SK-N-SH treated with all-trans-retinoic acid at 6 μM for 48 hours (cell line): ENCODE data around the gene TAPBP.

ENCODE experiments used
- ATAC-seq: fragments of 200-7000 bp; cut with Tn5 transposase; 3 replicates; pipeline ENCODE4 v1.9.1; 2020; ENCODE audit warnings: mild to moderate bottlenecking, moderate library complexity
- ARNTL ChIP-seq: fragments of 450-650 bp; formaldehyde crosslinking; IDR thresholded peaks from 2 replicates; pipeline ENCODE4 v1.5.0; 2020; ENCODE audit warnings: low read depth, mild to moderate bottlenecking, moderate library complexity, borderline replicate concordance
- BACH2 ChIP-seq: fragments of 250-450 bp; sonication (Bioruptor Pico); IDR thresholded peaks from 2 replicates; pipeline ENCODE4 v1.9.0; 2021; ENCODE audit warnings: mild to moderate bottlenecking, borderline replicate concordance
- CSDC2 ChIP-seq: fragments of 250-450 bp; sonication (Bioruptor Pico); IDR thresholded peaks from 2 replicates; pipeline ENCODE4 v1.5.0; 2020; ENCODE audit warnings: mild to moderate bottlenecking, moderate library complexity
- ESRRG ChIP-seq: fragments of 250-450 bp; sonication (Bioruptor Pico); IDR thresholded peaks from 2 replicates; pipeline ENCODE4 v1.6.1; 2021; ENCODE audit warnings: mild to moderate bottlenecking
- GLIS3 ChIP-seq: fragments of 250-450 bp; sonication (Bioruptor Pico); IDR thresholded peaks from 2 replicates; pipeline ENCODE4 v1.5.0; 2020; ENCODE audit warnings: mild to moderate bottlenecking, moderate library complexity
- ISL1 ChIP-seq: fragments of 250-450 bp; sonication (Bioruptor Pico); IDR thresholded peaks from 2 replicates; pipeline ENCODE4 v2.1.2; 2022; ENCODE audit warnings: mild to moderate bottlenecking, moderate library complexity
- OSR1 ChIP-seq: fragments of 250-450 bp; sonication (Bioruptor Pico); IDR thresholded peaks from 2 replicates; pipeline ENCODE4 v1.8.0; 2022; ENCODE audit warnings: moderate library complexity, mild to moderate bottlenecking, inconsistent platforms
- PPARA ChIP-seq: fragments of 250-450 bp; sonication (Bioruptor Pico); IDR thresholded peaks from 2 replicates; pipeline ENCODE4 v1.5.0; 2020; ENCODE audit warnings: mild to moderate bottlenecking, borderline replicate concordance
- RARB ChIP-seq: fragments of 250-450 bp; sonication (Bioruptor Pico); IDR thresholded peaks from 2 replicates; pipeline ENCODE4 v1.8.0; 2021; ENCODE audit warnings: mild to moderate bottlenecking, moderate library complexity
- SNAI2 ChIP-seq: fragments of 250-450 bp; sonication (Bioruptor Pico); IDR thresholded peaks from 2 replicates; pipeline ENCODE4 v1.5.0; 2020; ENCODE audit warnings: mild to moderate bottlenecking, moderate library complexity
- TOX ChIP-seq: fragments of 250-450 bp; sonication (Bioruptor Pico); IDR thresholded peaks from 2 replicates; pipeline ENCODE4 v1.8.0; 2021; ENCODE audit warnings: mild to moderate bottlenecking, moderate library complexity, borderline replicate concordance
- ZC3H10 ChIP-seq: fragments of 250-450 bp; sonication (Bioruptor Pico); IDR thresholded peaks from 2 replicates; pipeline ENCODE4 v1.5.1; 2021; ENCODE audit warnings: mild to moderate bottlenecking, moderate library complexity
- ZFP3 ChIP-seq: fragments of 250-450 bp; sonication (Bioruptor Pico); IDR thresholded peaks from 2 replicates; pipeline ENCODE4 v1.5.0; 2020; ENCODE audit warnings: mild to moderate bottlenecking, moderate library complexity
- ZFP30 ChIP-seq: fragments of 450-650 bp; formaldehyde crosslinking; IDR thresholded peaks from 2 replicates; pipeline ENCODE4 v1.5.0; 2022; ENCODE audit warnings: mild to moderate bottlenecking, moderate library complexity
- ZNF565 ChIP-seq: fragments of 450-650 bp; formaldehyde crosslinking; conservative IDR thresholded peaks from 2 replicates; pipeline ENCODE4 v1.5.0; 2020; ENCODE audit warnings: low read depth, mild to moderate bottlenecking, moderate library complexity
- ZNF70 ChIP-seq: fragments of 450-650 bp; formaldehyde crosslinking; IDR thresholded peaks from 2 replicates; pipeline ENCODE4 v1.5.0; 2020; ENCODE audit warnings: mild to moderate bottlenecking, moderate library complexity
- ZNF8 ChIP-seq: fragments of 450-650 bp; formaldehyde crosslinking; IDR thresholded peaks from 2 replicates; pipeline ENCODE4 v1.5.0; 2020; ENCODE audit warnings: mild to moderate bottlenecking, moderate library complexity
- TF ChIP-seq, protein P1 (sequence below): fragments of 250-450 bp; sonication (Bioruptor Pico); IDR thresholded peaks from 2 replicates; pipeline ENCODE4 v1.5.1; 2021; ENCODE audit warnings: mild to moderate bottlenecking, moderate library complexity
- TF ChIP-seq, protein P2 (sequence below): fragments of 250-450 bp; sonication (Bioruptor Pico); IDR thresholded peaks from 2 replicates; pipeline ENCODE4 v1.5.0; 2020; ENCODE audit warnings: mild to moderate bottlenecking, moderate library complexity
- TF ChIP-seq, protein P3 (sequence below): fragments of 250-450 bp; sonication (Bioruptor Pico); IDR thresholded peaks from 2 replicates; pipeline ENCODE4 v1.5.1; 2020; ENCODE audit warnings: low read depth, mild to moderate bottlenecking, moderate library complexity
- TF ChIP-seq, protein P4 (sequence below): fragments of 250-450 bp; sonication (Bioruptor Pico); IDR thresholded peaks from 2 replicates; pipeline ENCODE4 v1.8.0; 2020; ENCODE audit warnings: mild to moderate bottlenecking, moderate library complexity, borderline replicate concordance
- TF ChIP-seq, protein P5 (sequence below): fragments of 250-450 bp; sonication (Bioruptor Pico); IDR thresholded peaks from 2 replicates; pipeline ENCODE4 v1.8.0; 2021; ENCODE audit warnings: low read depth, mild to moderate bottlenecking, moderate library complexity, borderline replicate concordance

TAPBP gene

DNA sequence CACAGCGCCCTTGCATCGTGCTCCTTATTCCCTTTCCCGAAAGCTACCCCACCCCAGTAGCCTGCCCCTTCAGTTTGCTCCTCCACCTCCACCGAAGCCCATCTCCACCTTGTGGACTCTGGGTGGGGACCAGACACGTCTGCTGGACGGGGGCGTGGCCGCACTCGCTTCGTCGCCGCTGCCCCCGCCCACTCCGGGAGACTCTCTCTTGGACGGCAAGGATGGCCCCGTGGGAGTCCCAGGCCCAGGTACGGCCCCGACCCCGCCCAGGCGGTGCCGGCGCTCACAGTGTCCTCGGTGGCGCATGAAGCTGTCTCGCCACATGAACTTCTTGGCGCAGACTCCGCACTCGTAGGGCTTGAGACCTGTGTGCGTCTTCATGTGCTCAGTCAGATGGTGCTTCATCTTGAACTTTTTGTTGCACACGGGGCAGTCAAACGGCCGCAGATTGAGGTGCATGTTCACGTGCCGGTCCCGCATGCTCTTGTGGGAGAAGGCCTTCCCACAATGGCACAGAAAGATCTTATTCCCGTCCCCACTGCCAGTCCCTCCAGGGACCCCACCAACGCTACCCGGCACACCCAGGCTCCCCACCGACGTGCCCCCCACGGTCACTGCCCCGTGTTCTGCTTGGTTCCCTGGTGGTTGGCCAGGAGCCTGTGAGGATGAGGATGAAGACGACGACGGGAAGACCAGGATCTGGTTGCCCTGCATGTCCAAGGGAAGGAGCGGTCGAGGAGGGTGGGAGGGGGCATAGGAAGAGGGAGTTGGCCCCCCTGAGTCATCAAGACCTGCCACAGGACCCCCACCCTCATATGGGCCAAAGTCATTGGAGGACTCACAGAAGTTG is 1.3 kb upstream of the TAPBP start:
- TF ChIP-seq RARB (CRISPR knock-in tag) (no peak), ZFP30 (CRISPR knock-in tag) (no peak), ESRRG (no peak), OSR1 (no peak), ZNF8 (no peak), GLIS3 (CRISPR knock-in tag) (no peak), SNAI2 (CRISPR knock-in tag) (no peak), ZNF70 (CRISPR knock-in tag) (no peak), CSDC2 (CRISPR knock-in tag) (no peak), TOX (CRISPR knock-in tag) (no peak), PPARA (CRISPR knock-in tag) (no peak), ARNTL (CRISPR knock-in tag) (no peak), ZFP3 (CRISPR knock-in tag) (no peak), BACH2 (CRISPR knock-in tag) (no peak), ZC3H10 (CRISPR knock-in tag) (no peak)
- TF ChIP-seq, protein P1, sequence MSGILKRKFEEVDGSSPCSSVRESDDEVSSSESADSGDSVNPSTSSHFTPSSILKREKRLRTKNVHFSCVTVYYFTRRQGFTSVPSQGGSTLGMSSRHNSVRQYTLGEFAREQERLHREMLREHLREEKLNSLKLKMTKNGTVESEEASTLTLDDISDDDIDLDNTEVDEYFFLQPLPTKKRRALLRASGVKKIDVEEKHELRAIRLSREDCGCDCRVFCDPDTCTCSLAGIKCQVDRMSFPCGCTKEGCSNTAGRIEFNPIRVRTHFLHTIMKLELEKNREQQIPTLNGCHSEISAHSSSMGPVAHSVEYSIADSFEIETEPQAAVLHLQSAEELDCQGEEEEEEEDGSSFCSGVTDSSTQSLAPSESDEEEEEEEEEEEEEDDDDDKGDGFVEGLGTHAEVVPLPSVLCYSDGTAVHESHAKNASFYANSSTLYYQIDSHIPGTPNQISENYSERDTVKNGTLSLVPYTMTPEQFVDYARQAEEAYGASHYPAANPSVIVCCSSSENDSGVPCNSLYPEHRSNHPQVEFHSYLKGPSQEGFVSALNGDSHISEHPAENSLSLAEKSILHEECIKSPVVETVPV (CRISPR knock-in tag) = no peak
- TF ChIP-seq, protein P2, sequence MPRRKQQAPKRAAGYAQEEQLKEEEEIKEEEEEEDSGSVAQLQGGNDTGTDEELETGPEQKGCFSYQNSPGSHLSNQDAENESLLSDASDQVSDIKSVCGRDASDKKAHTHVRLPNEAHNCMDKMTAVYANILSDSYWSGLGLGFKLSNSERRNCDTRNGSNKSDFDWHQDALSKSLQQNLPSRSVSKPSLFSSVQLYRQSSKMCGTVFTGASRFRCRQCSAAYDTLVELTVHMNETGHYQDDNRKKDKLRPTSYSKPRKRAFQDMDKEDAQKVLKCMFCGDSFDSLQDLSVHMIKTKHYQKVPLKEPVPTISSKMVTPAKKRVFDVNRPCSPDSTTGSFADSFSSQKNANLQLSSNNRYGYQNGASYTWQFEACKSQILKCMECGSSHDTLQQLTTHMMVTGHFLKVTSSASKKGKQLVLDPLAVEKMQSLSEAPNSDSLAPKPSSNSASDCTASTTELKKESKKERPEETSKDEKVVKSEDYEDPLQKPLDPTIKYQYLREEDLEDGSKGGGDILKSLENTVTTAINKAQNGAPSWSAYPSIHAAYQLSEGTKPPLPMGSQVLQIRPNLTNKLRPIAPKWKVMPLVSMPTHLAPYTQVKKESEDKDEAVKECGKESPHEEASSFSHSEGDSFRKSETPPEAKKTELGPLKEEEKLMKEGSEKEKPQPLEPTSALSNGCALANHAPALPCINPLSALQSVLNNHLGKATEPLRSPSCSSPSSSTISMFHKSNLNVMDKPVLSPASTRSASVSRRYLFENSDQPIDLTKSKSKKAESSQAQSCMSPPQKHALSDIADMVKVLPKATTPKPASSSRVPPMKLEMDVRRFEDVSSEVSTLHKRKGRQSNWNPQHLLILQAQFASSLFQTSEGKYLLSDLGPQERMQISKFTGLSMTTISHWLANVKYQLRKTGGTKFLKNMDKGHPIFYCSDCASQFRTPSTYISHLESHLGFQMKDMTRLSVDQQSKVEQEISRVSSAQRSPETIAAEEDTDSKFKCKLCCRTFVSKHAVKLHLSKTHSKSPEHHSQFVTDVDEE (CRISPR knock-in tag) = no peak
- TF ChIP-seq, protein P3, sequence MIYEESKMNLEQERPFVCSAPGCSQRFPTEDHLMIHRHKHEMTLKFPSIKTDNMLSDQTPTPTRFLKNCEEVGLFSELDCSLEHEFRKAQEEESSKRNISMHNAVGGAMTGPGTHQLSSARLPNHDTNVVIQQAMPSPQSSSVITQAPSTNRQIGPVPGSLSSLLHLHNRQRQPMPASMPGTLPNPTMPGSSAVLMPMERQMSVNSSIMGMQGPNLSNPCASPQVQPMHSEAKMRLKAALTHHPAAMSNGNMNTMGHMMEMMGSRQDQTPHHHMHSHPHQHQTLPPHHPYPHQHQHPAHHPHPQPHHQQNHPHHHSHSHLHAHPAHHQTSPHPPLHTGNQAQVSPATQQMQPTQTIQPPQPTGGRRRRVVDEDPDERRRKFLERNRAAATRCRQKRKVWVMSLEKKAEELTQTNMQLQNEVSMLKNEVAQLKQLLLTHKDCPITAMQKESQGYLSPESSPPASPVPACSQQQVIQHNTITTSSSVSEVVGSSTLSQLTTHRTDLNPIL = no peak
- TF ChIP-seq, all 23 proteins: peak for 0
- ATAC-seq = no peak

DNA sequence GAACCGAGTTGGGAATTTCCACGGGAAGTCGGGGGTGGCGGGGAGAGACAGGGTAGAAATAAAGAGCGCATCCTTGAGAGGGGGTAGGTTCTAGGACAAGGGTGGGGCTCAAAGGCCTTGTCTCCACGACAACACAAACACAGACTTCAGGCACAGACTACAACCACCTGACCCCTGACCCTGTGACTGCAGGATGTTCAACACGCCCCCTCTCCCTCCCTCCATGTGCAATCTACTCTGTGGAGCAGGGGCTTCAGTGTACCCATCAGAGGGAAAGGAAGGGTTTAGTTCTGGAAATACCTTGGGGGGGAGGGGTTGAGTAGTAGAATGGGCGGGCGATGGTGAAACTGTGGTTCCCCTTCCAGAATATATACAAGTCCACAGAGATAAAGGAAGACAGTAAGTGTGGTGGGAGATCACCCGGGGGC is 651 bp upstream of the TAPBP start:
- ATAC-seq = peak; percentile 6
- TF ChIP-seq ISL1 (CRISPR knock-in tag) (no peak), RARB (CRISPR knock-in tag) (no peak), ZNF70 (CRISPR knock-in tag) (no peak), SNAI2 (CRISPR knock-in tag) (no peak), ZC3H10 (CRISPR knock-in tag) (no peak)

DNA sequence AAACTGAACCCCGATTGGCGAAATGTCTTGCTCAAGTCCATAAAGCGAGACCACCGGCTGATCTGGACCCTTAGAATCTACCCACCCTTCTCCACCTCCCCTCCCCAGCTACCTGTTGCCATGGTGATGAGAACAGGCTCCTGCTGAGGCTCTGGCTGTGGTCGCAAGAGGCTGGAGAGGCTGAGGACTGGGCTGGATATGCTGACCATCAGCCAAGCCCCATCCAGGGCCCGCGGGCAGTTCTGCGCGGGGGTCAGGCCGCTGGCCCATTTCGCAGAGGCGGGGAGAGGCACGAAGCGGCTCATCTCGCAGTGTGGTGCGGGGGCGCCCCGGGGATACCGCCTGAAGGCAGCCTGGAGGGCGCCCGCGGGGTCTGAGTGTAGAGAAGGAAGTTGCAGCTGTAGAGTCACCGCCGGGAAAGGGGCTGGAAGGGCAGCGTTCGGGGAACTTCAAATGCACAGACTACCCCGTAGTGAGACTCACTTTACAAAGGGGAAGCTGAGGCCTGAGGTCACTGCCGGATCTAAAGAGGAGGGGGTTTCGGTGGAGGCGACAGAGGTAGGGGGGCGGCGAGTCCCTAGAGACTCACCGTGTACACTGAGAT is 671 bp downstream of the TAPBP start:
- peak; percentile 22 for ATAC-seq
- no peak for TF ChIP-seq OSR1
- TF ChIP-seq ISL1 (CRISPR knock-in tag) = no peak
- TF ChIP-seq ZNF565 (CRISPR knock-in tag) = no peak
- no peak for TF ChIP-seq PPARA (CRISPR knock-in tag)
- TF ChIP-seq, protein P4, sequence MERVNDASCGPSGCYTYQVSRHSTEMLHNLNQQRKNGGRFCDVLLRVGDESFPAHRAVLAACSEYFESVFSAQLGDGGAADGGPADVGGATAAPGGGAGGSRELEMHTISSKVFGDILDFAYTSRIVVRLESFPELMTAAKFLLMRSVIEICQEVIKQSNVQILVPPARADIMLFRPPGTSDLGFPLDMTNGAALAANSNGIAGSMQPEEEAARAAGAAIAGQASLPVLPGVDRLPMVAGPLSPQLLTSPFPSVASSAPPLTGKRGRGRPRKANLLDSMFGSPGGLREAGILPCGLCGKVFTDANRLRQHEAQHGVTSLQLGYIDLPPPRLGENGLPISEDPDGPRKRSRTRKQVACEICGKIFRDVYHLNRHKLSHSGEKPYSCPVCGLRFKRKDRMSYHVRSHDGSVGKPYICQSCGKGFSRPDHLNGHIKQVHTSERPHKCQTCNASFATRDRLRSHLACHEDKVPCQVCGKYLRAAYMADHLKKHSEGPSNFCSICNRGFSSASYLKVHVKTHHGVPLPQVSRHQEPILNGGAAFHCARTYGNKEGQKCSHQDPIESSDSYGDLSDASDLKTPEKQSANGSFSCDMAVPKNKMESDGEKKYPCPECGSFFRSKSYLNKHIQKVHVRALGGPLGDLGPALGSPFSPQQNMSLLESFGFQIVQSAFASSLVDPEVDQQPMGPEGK (CRISPR knock-in tag) = no peak
- TF ChIP-seq, protein P1 (CRISPR knock-in tag) = no peak
- no peak for TF ChIP-seq RARB (CRISPR knock-in tag)
- TF ChIP-seq, protein P5, sequence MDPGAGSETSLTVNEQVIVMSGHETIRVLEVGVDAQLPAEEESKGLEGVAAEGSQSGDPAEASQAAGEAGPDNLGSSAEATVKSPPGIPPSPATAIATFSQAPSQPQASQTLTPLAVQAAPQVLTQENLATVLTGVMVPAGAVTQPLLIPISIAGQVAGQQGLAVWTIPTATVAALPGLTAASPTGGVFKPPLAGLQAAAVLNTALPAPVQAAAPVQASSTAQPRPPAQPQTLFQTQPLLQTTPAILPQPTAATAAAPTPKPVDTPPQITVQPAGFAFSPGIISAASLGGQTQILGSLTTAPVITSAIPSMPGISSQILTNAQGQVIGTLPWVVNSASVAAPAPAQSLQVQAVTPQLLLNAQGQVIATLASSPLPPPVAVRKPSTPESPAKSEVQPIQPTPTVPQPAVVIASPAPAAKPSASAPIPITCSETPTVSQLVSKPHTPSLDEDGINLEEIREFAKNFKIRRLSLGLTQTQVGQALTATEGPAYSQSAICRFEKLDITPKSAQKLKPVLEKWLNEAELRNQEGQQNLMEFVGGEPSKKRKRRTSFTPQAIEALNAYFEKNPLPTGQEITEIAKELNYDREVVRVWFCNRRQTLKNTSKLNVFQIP (CRISPR knock-in tag) = no peak
